H1 (cell line): ENCODE data around the gene KMT2A. TPM values are rescaled to one million over a fixed set of nuclear protein-coding genes. Genes with fewer than 3 reads are reported as not detected.
"Not testable (repeated sequence)": the region's sequence is repeated elsewhere in the genome, so short reads cannot be mapped to it uniquely, and the experiment has no call there.

Experiments used
- CTCF ChIA-PET: fragments of 300-600 bp; sonication (Branson Sonifier 250); formaldehyde crosslinking; loops from one replicate; lab custom pipeline; 2021; ENCODE audit not compliant: partially characterized antibody; lab: Charles Lee
- POLR2A ChIA-PET: fragments of 300-600 bp; sonication (Branson Sonifier 250); formaldehyde crosslinking; loops from one replicate; lab custom pipeline; 2021; ENCODE audit warnings: inconsistent platforms; ENCODE audit not compliant: partially characterized antibody; lab: Charles Lee
- DNase-seq, 2 experiments: peaks; one replicate each; pipeline versions ENCODE4 v3.0.0 to v3.0.0-alpha.2; 2010 to 2022; ENCODE audit warnings: low spot score in 2 of 2, low read depth in 1 of 2, mixed read lengths in 1 of 2
- FAIRE-seq: peaks from 2 replicates; lab custom pipeline; 2011; peaks lifted over from hg19 to GRCh38; lab: Jason Lieb, UNC
- H2AFZ ChIP-seq: 2 replicates; pipeline ENCODE4 v1.8.1; 2012; ENCODE audit warnings: low read length, inconsistent platforms
- H2AK5ac ChIP-seq: 2 replicates; pipeline ENCODE4 v1.6.1; 2013; ENCODE audit warnings: low read depth, low read length
- H2BK120ac ChIP-seq: replicated peaks from 2 replicates; pipeline ENCODE3; 2013; ENCODE audit warnings: low read depth, low read length, inconsistent platforms
- H2BK12ac ChIP-seq: 2 replicates; pipeline ENCODE4 v1.6.1; 2013; ENCODE audit warnings: low read depth, low read length
- H2BK15ac ChIP-seq: 2 replicates; pipeline ENCODE4 v1.6.1; 2013; ENCODE audit warnings: low read length
- H2BK20ac ChIP-seq: 2 replicates; pipeline ENCODE4 v1.6.1; 2013; ENCODE audit warnings: low read length
- H2BK5ac ChIP-seq: 2 replicates; pipeline ENCODE4 v1.6.1; 2013; ENCODE audit warnings: low read depth, low read length
- H3K14ac ChIP-seq: 2 replicates; pipeline ENCODE4 v1.6.1; 2013; ENCODE audit warnings: inconsistent platforms; ENCODE audit not compliant: insufficient read length
- H3K18ac ChIP-seq: 2 replicates; pipeline ENCODE4 v1.6.1; 2013; ENCODE audit warnings: low read length; ENCODE audit errors: extremely low read depth
- H3K23ac ChIP-seq: 2 replicates; pipeline ENCODE4 v1.6.1; 2013; ENCODE audit warnings: inconsistent platforms; ENCODE audit not compliant: insufficient read length
- H3K23me2 ChIP-seq: 2 replicates; pipeline ENCODE4 v1.6.1; 2013; ENCODE audit warnings: low read depth, low read length
- H3K27ac ChIP-seq: 2 replicates; pipeline ENCODE4 v1.6.1; 2011; ENCODE audit warnings: low read depth, low read length, inconsistent platforms
- H3K27me3 ChIP-seq, 4 experiments: replicated peaks in 1 of 4; 1 replicate in 1 of 4; 2 replicates in 3 of 4; pipeline versions ENCODE4 v1.6.1 to v1.8.1; 2011 to 2013; ENCODE audit warnings: low read length in 3 of 4, mild to moderate bottlenecking in 3 of 4, inconsistent platforms in 2 of 4, mixed read lengths in 2 of 4, moderate library complexity in 1 of 4; ENCODE audit not compliant: control insufficient read depth in 3 of 4, insufficient read depth in 3 of 4; ENCODE audit errors: extremely low read depth in 1 of 4
- H3K36me3 ChIP-seq, 4 experiments: 2 replicates each; pipeline versions ENCODE4 v1.6.1 to v1.8.1; 2011 to 2013; ENCODE audit warnings: mild to moderate bottlenecking in 4 of 4, low read length in 3 of 4, moderate library complexity in 2 of 4, control low read depth in 1 of 4, inconsistent platforms in 1 of 4; ENCODE audit not compliant: insufficient read depth in 4 of 4, control insufficient read depth in 2 of 4
- H3K4ac ChIP-seq: replicated peaks from 2 replicates; pipeline ENCODE3; 2013; ENCODE audit warnings: low read length, low read depth, mixed read lengths, inconsistent platforms; ENCODE audit not compliant: insufficient read length
- H3K4me1 ChIP-seq, 4 experiments: replicated peaks in 1 of 4; 1 replicate in 1 of 4; 2 replicates in 3 of 4; pipeline versions ENCODE4 v1.6.1 to v1.8.1; 2011 to 2013; ENCODE audit warnings: low read length in 3 of 4, inconsistent platforms in 2 of 4, mixed read lengths in 1 of 4; ENCODE audit not compliant: insufficient read depth in 4 of 4, control insufficient read depth in 3 of 4
- H3K4me2 ChIP-seq, 2 experiments: 2 replicates each; pipeline versions ENCODE4 v1.6.1 to v1.8.1; 2011 to 2013; ENCODE audit warnings: low read depth in 2 of 2, low read length in 2 of 2, control low read depth in 1 of 2, inconsistent platforms in 1 of 2, mild to moderate bottlenecking in 1 of 2; ENCODE audit not compliant: insufficient read depth in 1 of 2
- H3K4me3 ChIP-seq, 4 experiments: fragments of 200-600, 300-600 bp in 1 of 4; sonication (generic), shearing (Covaris generic), sonication (Bioruptor Twin) in 1 of 4; 2 replicates each; pipeline versions ENCODE4 v1.5.1 to v1.8.1; 2011 to 2016; ENCODE audit warnings: low read length in 4 of 4, low read depth in 3 of 4, control low read depth in 2 of 4, inconsistent platforms in 2 of 4, mild to moderate bottlenecking in 2 of 4, mixed read lengths in 1 of 4, moderate library complexity in 1 of 4; ENCODE audit not compliant: insufficient read depth in 2 of 4; ENCODE audit errors: extremely low read depth in 1 of 4
- H3K56ac ChIP-seq: replicated peaks from 2 replicates; pipeline ENCODE3; 2013; ENCODE audit warnings: low read depth, mild to moderate bottlenecking, mixed read lengths, low read length, inconsistent platforms; ENCODE audit not compliant: insufficient read length
- H3K79me1 ChIP-seq: 2 replicates; pipeline ENCODE4 v1.6.1; 2013; ENCODE audit warnings: low read depth, low read length, control low read depth
- H3K79me2 ChIP-seq, 2 experiments: 2 replicates each; pipeline versions ENCODE4 v1.6.1 to v1.8.1; 2012 to 2013; ENCODE audit warnings: low read length in 2 of 2, mild to moderate bottlenecking in 2 of 2, inconsistent platforms in 1 of 2; ENCODE audit not compliant: insufficient read depth in 2 of 2, control insufficient read depth in 1 of 2
- H3K9ac ChIP-seq, 4 experiments: replicated peaks in 1 of 4; 1 replicate in 1 of 4; 2 replicates in 3 of 4; pipeline versions ENCODE4 v1.6.1 to v1.8.1; 2011 to 2013; ENCODE audit warnings: low read depth in 3 of 4, low read length in 3 of 4, control low read depth in 2 of 4, mild to moderate bottlenecking in 2 of 4, moderate library complexity in 2 of 4, inconsistent platforms in 1 of 4; ENCODE audit errors: extremely low read depth in 1 of 4
- H3K9me3 ChIP-seq, 2 experiments: 2 replicates each; pipeline versions ENCODE4 v1.6.1 to v1.8.1; 2012 to 2013; ENCODE audit warnings: mild to moderate bottlenecking in 2 of 2, moderate library complexity in 2 of 2, control low read depth in 1 of 2, inconsistent platforms in 1 of 2, low read depth in 1 of 2, low read length in 1 of 2, mixed read lengths in 1 of 2; ENCODE audit not compliant: insufficient read depth in 2 of 2
- H4K20me1 ChIP-seq, 2 experiments: replicated peaks in 1 of 2; 2 replicates each; pipeline versions ENCODE3 to v1.8.1; 2011 to 2013; ENCODE audit warnings: inconsistent platforms in 2 of 2, low read length in 2 of 2, mild to moderate bottlenecking in 1 of 2; ENCODE audit not compliant: insufficient read depth in 2 of 2, control insufficient read depth in 1 of 2
- H4K5ac ChIP-seq: 2 replicates; pipeline ENCODE4 v1.6.1; 2013; ENCODE audit warnings: low read length, low read depth, mixed read lengths, inconsistent platforms; ENCODE audit not compliant: insufficient read length
- H4K8ac ChIP-seq: 2 replicates; pipeline ENCODE4 v1.8.0; 2013; ENCODE audit warnings: mild to moderate bottlenecking, moderate library complexity, low read length, inconsistent platforms; ENCODE audit not compliant: insufficient read depth; ENCODE audit errors: extremely low read depth
- H4K91ac ChIP-seq: replicated peaks from 2 replicates; pipeline ENCODE3; 2013; ENCODE audit warnings: low read length, mixed read lengths, inconsistent platforms; ENCODE audit not compliant: insufficient read length
- CBX5 ChIP-seq: fragments of 300-800, 300-1000 bp; sonication (generic); IDR thresholded peaks from 2 replicates; pipeline ENCODE4 v1.7.1; 2016; ENCODE audit warnings: antibody characterized with exemption, low read length, low read depth
- CTBP2 ChIP-seq: IDR thresholded peaks from 2 replicates; pipeline ENCODE4 v1.7.0; 2011; ENCODE audit warnings: borderline replicate concordance, mild to moderate bottlenecking, moderate library complexity, mixed read lengths, low read length; ENCODE audit not compliant: insufficient read depth, insufficient read length
- EGR1 ChIP-seq: IDR thresholded peaks from 2 replicates; pipeline ENCODE4 v1.6.1; 2011; ENCODE audit warnings: low read depth, low read length, borderline replicate concordance
- EP300 ChIP-seq, 2 experiments: IDR thresholded peaks; 1 replicate in 1 of 2; 2 replicates in 1 of 2; pipeline ENCODE4 v1.6.1; 2011 to 2012; ENCODE audit warnings: low read depth in 2 of 2, low read length in 2 of 2, mild to moderate bottlenecking in 2 of 2, borderline replicate concordance in 1 of 2, inconsistent platforms in 1 of 2, moderate library complexity in 1 of 2
- EZH2 ChIP-seq: fragments of 200-600 bp; sonication (generic); IDR thresholded peaks from 2 replicates; pipeline ENCODE4 v1.7.1; 2012; ENCODE audit warnings: low read depth, mild to moderate bottlenecking, moderate library complexity, low read length, inconsistent platforms; ENCODE audit not compliant: severe bottlenecking
- RFX5 ChIP-seq: IDR thresholded peaks from 2 replicates; pipeline ENCODE4 v1.6.1; 2011; ENCODE audit warnings: low read depth, low read length, improper control_type of control experiment, borderline replicate concordance
- SIN3A ChIP-seq, 2 experiments: IDR thresholded peaks in 1 of 2; conservative IDR thresholded peaks in 1 of 2; 2 replicates each; pipeline ENCODE4 v1.6.1; 2011 to 2012; ENCODE audit warnings: low read length in 2 of 2, improper control_type of control experiment in 1 of 2, low read depth in 1 of 2, mild to moderate bottlenecking in 1 of 2
- USF2 ChIP-seq: IDR thresholded peaks from 2 replicates; pipeline ENCODE4 v1.6.1; 2011; ENCODE audit warnings: low read length, improper control_type of control experiment
- WGBS, 2 experiments: shearing (Covaris generic) in 1 of 2; methylation state at CpG; one replicate each; pipeline versions ENCODE4 v1.1.6 to v1.1.7; 2013 to 2015; ENCODE audit warnings: low lambda C conversion rate in 2 of 2, mixed read lengths in 2 of 2, inconsistent platforms in 1 of 2, low coverage in 1 of 2, missing lambda C conversion rate in 1 of 2; ENCODE audit not compliant: insufficient replicate concordance in 2 of 2, insufficient coverage in 1 of 2, insufficient read length in 1 of 2; ENCODE audit errors: extremely low coverage in 1 of 2, missing lambda C conversion rate in 1 of 2; 5-methylcytosine and 5-hydroxymethylcytosine counted together
- polyA plus RNA-seq, 7 experiments: library from polyadenylated mRNA; depleted of rRNA in 3 of 7; stranded (reverse) in 5 of 7; unstranded in 2 of 7; fragments of >200 nt in 5 of 7; fragments of 200-250 nt in 2 of 7; gene quantifications; 1 replicate in 5 of 7; 2 replicates in 1 of 7; 4 replicates in 1 of 7; pipeline versions ENCODE4 v1.2.1 to v1.2.3, GENCODE V29; 2011 to 2013; ENCODE audit warnings: missing spikeins in 2 of 7, mixed read lengths in 2 of 7
- total RNA-seq: library from RNA; stranded (reverse); fragmentation: NEBNext Ultra II Directional; extraction: Animal tissue kit (Norgen Biotek cat#: 25700); gene quantifications from 2 replicates; pipeline ENCODE4 v1.2.1, GENCODE V29; 2021
- TF ChIP-seq, protein P1 (sequence below): IDR thresholded peaks from 2 replicates; pipeline ENCODE4 v1.6.1; 2012; ENCODE audit warnings: low read length, inconsistent platforms

Gene KMT2A
- total and polyA plus RNA-seq, 2 of the 8 experiments (the other 6 are each of a cell fraction or from before 2014, with no cell fraction given): 35.9 to 62.1 TPM

- TF ChIP-seq CBX5: no peak
- no peak for TF ChIP-seq EP300 (IDR thresholded peaks at IDR 0.05; ENCODE audit: borderline replicate concordance in 1 of 2, low read depth in 2 of 2, low read length in 2 of 2)
- TF ChIP-seq USF2: no peak
- TF ChIP-seq EGR1: no peak
- TF ChIP-seq RFX5: no peak
- TF ChIP-seq, protein P1, sequence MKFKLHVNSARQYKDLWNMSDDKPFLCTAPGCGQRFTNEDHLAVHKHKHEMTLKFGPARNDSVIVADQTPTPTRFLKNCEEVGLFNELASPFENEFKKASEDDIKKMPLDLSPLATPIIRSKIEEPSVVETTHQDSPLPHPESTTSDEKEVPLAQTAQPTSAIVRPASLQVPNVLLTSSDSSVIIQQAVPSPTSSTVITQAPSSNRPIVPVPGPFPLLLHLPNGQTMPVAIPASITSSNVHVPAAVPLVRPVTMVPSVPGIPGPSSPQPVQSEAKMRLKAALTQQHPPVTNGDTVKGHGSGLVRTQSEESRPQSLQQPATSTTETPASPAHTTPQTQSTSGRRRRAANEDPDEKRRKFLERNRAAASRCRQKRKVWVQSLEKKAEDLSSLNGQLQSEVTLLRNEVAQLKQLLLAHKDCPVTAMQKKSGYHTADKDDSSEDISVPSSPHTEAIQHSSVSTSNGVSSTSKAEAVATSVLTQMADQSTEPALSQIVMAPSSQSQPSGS: no peak
- TF ChIP-seq SIN3A (conservative IDR thresholded peaks at IDR 0.05 in 1 of 2, IDR thresholded peaks at IDR 0.05 in 1 of 2; ENCODE audit: low read depth in 1 of 2, low read length in 2 of 2): no peak
- no peak for TF ChIP-seq EZH2
- TF ChIP-seq CTBP2: no peak
Observed at GRCh38 chr11:118570787-118571186, 134.5 kb downstream of the KMT2A start (continued).

DNA sequence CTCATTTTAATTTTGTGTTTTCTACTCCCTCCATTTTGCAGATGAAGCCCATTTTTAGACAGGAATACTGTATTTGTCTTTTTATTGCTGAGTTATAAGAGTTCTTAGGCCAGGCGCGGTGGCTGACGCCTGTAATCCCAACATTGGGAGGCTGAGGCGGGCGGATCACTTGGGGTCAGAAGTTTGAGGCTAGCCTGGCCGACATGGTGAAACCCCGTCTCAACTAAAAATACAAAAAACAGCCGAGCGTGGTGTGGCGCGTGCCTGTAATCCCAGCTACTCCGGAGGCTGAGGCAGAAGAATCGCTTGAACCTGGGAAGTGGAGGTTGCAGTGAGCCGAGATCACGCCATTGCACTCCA is 135.4 kb downstream of the KMT2A start:
- Histone ChIP-seq H3K4me2 (peak overlapping the region; percentile 60 to 91), H2BK5ac (0 out of 2 replicates have a peak overlapping the region, but pooled peaks have one; percentile 38), H3K79me2 (peaks cover 13 to 43% of the 10 kb centered on the region in 2 experiments), H3K4me3 (peak overlapping the region; percentile 94 to 100 (median 95))
- not testable (repeated sequence) for FAIRE-seq, DNase-seq, H2AK5ac ChIP-seq, H2BK12ac ChIP-seq, H4K20me1 ChIP-seq, H2BK120ac ChIP-seq, H2AFZ ChIP-seq, H4K8ac ChIP-seq, H3K4me1 ChIP-seq, H2BK20ac ChIP-seq, H3K9ac ChIP-seq, H3K23me2 ChIP-seq, H3K4ac ChIP-seq, H3K36me3 ChIP-seq, H3K27me3 ChIP-seq, H3K23ac ChIP-seq, H2BK15ac ChIP-seq, H3K14ac ChIP-seq, H4K91ac ChIP-seq, H3K18ac ChIP-seq, H3K27ac ChIP-seq, H3K56ac ChIP-seq, H4K5ac ChIP-seq, H3K79me1 ChIP-seq, H3K9me3 ChIP-seq
- ChIA-PET POLR2A (interaction anchor here (0.6 to 1.6 kb wide), 6 partner anchors 10 to 451 kb away, joined by 3 to 7 read pairs (median 3); partner anchors contain the start of gene TMEM25), CTCF (interaction anchor here (0.6 to 1.1 kb wide), 2 partner anchors 23 to 46 kb away, joined by 3 read pairs; no protein-coding TSS in a partner anchor)
- WGBS, 2 experiments: 24% methylated on average over 15 of the region's 15 CpGs; no CpG with 5 or more reads in 1 of the 2 experiments
